Glomerular visceral epithelial cell (primary cell): ENCODE data around the gene GAMT.

Source experiments
- DNase-seq: peaks from one replicate; pipeline ENCODE4 v3.0.0-alpha.2; 2016; ENCODE audit errors: extremely low spot score

GAMT gene

GRCh38 chr19:1401138-1401888, at the start of gene GAMT:
Gene GAMT, minus strand, starts transcription at chr19:1401542. Its CDS starts 66 bp downstream, at chr19:1401476.
- peak; percentile 52 for DNase-seq

- no peak for DNase-seq
Measured at GRCh38 chr19:1449467-1450442, 48.4 kb upstream of the GAMT start, which contains the start of gene APC2. Gene APC2, plus strand, starts transcription at chr19:1450121. Its CDS starts 2,881 bp downstream, at chr19:1453002.

GRCh38 chr19:1447944-1448343, 46.6 kb upstream of the GAMT start:
- no peak for DNase-seq

- DNase-seq: no peak
Measured at GRCh38 chr19:1447504-1447903, 46.2 kb upstream of the GAMT start.

GRCh38 chr19:1446713-1447481, 45.6 kb upstream of the GAMT start:
- no peak for DNase-seq

GRCh38 chr19:1445932-1446712, 44.8 kb upstream of the GAMT start:
- DNase-seq: peak; percentile 59

- DNase-seq: peak; percentile 74
Measured at GRCh38 chr19:1445185-1445931, 44.0 kb upstream of the GAMT start.

GRCh38 chr19:1441677-1442438, 40.5 kb upstream of the GAMT start:
- DNase-seq: no peak

- no peak for DNase-seq
Measured at GRCh38 chr19:1441022-1441426, 39.7 kb upstream of the GAMT start.

GRCh38 chr19:1440418-1440801, 39.1 kb upstream of the GAMT start:
- DNase-seq: no peak

- peak; percentile 34 for DNase-seq
Measured at GRCh38 chr19:1439525-1440417, 38.4 kb upstream of the GAMT start.

GRCh38 chr19:1438933-1439354, 37.6 kb upstream of the GAMT start:
- DNase-seq: no peak

GRCh38 chr19:1438035-1438932, 36.9 kb upstream of the GAMT start, which contains the start of gene RPS15:
Gene RPS15, plus strand, starts transcription at chr19:1438396. Its CDS starts 30 bp downstream, at chr19:1438426.
- DNase-seq: peak; percentile 96

GRCh38 chr19:1437609-1438008, 36.3 kb upstream of the GAMT start:
- DNase-seq: no peak

- no peak for DNase-seq
Measured at GRCh38 chr19:1435378-1435989, 34.1 kb upstream of the GAMT start.

- no peak for DNase-seq
Measured at GRCh38 chr19:1434577-1435060, 33.3 kb upstream of the GAMT start.

- DNase-seq: no peak
Measured at GRCh38 chr19:1434040-1434366, 32.7 kb upstream of the GAMT start.
